ENCODE measurements around the gene ZNF831.

Gene ZNF831

DNA sequence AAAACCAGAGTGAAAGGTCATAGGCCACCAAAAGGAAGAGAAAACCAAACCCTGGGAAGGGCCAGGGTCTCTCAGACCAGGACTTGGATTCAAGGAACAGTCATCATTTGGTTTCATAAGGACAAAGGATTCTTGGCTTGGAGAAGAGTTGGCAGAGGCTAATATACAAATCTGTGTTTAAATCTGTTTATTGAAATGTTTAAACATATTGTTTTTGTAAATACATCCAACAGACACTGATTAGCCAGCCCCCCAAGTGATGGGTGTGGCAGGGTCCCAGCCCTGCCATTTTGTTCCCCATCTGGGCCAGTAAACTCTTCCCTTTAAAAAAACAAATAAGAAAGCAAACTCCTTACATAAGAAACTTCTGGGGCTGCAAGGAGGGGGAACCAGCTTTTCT lies 6.1 kb upstream of the ZNF831 start:
- no peak for DNase-seq (ENCODE audit: low read depth, low spot score)

DNA sequence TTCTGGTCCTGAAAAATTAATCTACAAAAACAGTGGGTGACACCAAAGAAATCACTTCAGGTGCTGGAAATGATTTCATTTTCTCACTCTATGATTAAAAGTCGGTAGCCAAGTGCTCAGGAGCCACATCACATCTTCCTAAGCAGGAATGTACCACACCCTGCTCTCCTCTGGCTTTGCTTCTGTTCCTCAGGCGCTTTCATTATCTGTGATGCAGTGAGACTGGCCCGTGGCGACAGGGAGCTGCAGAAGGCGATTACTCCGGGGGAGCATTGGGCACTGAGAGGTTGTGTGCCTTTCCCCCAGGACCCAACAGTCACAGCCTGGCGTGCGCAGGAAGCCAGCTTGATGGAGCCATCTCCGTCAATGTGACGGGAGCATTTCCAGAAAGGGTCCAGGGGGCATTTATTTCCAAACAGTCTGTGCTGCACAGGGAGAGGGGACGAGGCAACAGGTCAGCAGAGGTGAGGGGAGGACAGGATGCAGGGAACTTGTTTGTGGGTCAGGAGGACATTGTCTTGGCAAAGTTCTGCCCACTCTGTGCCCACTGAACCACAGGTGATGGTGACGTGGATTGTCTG lies 5.6 kb upstream of the ZNF831 start:
- DNase-seq (ENCODE audit: low read depth, low spot score), result no peak

DNA sequence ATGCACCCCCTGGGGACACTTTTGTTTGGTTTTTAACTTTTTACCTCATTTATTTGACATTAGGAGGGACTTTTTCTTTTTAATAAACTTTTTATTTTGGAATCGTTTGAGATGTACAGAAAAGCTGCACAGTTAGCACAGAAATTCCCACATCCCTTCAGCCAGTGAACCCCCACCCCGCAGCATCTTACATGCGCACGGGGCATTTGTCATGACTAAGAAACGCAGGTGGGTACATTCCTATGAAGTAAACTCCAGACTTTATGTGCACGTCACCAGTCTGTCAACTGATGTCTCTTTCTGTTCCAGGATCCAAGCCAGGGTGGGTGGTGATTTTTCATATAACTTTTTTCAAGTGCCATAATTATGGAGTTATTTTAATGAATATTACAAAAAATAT lies 4.9 kb upstream of the ZNF831 start:
- DNase-seq (ENCODE audit: low read depth, low spot score), result no peak

DNA sequence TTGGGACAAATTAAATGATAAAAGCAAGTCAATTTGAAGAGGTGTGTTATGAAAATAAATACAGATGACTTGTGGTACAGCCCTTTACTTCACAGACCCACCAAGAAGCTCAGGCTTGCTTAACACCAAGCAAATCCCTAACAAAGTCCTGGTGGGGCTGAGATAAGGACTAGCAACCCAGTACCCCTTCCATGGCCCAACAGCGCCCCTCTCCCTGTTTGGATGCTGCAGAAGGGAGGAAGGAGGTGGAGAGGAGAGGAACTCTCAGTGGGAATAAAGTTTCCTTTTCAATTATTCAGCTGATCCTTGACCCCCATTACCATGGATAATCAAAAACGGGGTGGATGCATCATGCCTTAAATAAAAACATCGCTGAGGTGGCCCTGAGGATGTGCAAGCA lies 4.5 kb upstream of the ZNF831 start:
- no peak for DNase-seq (ENCODE audit: low read depth, low spot score)

DNA sequence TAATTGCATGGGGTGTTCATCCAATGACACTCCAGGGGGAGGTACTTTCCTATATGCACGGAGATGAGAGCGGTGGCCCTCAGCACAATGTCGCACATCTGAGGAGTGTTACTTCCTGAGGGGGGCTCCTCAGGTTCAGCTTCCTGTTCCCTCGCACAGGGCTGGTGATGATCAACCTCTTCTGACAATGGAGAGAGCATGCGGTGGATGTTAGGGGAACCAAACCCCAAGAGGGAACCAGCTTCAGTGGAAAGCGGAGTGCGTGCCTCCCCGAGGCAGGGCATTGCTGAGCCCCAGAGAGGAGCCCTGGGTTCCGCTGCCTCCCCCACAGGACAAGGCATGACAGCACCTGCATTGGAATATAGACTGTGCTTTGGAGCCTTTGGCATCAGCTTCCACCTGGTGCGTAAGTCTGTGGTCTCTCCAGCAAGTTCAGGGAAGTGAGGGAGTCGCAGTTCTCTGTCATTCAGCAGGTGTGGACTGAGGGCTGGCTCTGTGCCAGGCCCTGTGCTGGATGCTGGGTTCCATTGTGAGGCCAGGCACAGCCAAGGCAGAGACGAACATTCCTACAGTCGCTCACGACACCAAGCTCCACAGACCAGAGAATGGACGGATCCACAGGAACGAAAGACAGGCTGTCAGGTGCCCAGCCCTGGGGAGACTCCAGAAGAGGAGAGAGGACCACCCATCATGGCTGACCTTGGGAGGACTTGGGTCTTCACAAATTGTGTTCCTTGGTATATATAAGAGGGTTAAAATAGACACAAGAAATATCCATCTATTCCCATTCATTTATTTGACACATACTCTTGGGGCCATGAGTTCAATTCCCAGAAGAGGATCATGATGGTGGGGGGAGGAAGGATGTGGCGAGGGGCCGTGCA lies 3.9 kb upstream of the ZNF831 start:
- DNase-seq (ENCODE audit: low read depth, low spot score), result no peak

DNA sequence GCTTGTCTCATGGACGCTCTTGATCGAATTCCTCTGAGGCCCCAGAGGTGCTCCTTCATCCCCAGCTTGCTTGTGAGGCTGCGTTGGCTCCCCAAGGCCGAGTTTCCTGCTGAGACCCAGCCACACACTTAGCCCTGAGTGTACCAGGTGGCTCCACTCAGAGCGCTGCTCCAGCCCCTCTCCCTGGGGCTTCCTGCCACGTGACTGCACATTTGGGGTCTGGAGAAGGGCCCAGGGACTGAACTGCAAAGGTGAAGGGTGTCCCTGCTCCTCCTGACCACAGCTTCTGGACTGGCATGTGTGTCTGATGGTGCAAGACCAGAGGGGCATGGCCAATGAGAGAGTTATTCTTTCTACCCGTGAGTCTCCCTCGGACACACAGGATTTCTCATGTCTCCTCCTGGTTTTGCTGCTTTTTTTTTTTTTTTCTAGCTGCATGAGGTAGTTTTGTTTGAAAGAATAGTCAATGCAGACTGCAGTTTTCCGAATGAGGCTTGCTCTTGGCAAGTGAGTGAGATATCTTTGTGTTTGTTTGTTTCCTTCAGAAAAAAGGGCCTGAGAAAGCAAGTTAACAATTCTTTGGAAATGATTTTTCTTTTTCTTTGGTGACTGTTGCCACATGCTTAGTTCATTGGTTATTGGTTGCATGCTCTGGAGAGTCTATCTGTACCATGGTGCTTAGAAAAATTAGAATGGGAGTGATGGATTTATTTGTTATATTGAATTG lies 3.1 kb upstream of the ZNF831 start:
- no peak for DNase-seq (ENCODE audit: low read depth, low spot score)

DNA sequence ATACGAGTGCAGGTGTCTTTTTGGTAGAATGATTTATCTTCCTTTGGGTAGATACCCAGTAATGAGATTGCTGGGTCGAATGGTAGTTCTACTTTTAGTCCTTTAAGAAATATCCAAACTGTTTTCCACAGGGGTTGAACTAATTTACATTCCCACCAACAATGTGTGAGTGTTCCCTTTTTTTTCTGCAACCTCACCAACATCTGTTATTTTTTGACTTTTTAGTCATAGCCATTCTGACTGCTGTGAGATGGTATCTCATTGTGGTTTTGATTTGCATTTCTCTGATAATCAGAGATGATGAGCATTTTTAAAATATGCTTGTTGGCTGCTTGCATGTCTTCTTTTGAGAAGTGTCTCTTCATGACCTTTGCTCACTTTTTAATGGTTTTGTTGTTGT lies 1.9 kb upstream of the ZNF831 start:
- no peak for DNase-seq (ENCODE audit: low read depth, low spot score)

DNA sequence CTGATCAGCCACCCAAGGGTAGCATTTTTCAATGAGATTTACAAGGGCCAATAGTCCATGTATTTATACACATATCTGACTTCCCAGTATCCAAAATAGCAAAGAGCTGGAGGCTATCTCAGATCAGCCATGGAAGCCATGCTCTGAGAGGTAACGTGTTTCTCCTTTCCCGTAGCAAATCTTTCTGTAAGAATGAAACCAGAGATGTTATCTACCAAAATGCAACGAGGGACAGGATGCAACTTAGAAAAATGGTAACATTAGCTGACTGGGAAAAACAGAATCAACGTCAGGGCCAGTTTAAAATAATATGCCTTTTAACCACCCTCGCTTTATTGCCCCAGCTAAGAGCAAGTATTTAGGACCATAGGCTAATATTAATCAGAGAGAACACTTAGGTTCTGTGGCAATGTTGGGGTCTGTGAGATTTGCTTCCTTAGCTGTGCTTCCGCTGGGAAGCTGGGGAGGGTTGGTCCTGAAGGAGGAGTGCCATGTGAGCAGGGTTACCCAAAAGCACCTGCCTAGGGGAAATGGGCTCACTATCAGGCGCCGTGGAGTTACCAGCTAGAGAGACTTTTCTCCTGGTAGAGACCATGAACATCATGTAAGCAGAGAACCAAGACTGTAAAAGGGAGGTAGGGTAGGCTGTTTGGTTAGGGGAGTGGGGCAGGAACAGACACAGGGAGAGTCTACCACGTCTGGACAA lies 1.2 kb downstream of the ZNF831 start:
- no peak for DNase-seq (ENCODE audit: low read depth, low spot score)

DNA sequence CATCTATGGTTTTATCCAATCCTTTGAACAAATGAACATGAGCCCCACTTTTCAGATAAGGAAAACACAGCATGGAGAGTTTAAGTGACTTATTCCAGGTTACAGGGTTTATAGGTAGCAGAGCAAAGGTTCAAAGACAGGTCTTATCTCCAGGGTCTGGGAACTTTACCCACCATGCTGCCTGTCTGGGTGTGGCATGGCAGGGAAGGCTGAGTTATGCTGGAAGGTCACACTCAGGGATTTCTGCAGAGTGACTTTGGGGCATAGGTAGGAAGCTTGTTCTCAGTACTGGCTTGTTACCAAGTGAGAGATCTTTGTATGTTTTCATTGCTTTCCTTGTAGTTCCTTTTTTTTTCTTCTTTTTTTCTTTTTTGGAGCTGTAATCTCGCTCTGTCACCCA lies 1.8 kb downstream of the ZNF831 start:
- DNase-seq (ENCODE audit: low read depth, low spot score), result no peak

DNA sequence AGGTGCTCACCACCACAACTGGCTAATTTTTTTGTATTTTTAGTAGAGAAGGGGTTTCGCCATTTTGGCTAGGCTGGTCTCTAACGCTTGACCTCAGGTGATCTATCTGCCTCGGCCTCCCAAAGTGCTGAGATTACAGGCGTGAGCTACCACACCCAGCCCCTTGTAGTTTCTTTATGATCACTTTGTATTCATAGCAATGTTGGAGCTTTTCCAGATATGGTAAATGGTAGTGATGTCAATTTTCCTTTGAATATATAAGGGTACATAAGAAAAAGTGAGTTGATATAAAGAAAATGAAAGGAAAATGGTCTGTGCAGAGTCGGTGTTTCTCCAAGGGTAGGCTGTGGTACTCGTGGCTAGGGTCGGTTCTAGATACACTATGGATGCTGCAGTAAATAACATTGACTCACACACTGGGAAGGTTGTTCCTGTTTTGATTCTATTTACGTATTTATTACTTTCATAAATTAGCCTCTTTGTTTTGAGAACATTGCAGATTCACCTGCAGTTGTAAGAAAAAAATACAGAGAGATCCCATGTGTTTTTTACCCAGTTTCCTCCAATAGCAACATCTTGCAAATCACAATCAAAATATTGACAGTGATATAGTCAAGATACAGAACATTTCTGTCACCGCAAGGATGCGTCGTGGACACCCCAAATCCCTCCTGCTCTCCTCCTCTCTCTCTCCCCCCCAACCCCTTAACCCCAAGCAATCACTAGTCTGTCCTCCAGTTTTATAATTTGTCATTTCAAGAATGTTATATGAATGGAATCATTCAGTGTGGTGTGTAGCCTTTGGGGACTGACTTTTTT lies 2.5 kb downstream of the ZNF831 start:
- DNase-seq (ENCODE audit: low read depth, low spot score), result no peak

DNA sequence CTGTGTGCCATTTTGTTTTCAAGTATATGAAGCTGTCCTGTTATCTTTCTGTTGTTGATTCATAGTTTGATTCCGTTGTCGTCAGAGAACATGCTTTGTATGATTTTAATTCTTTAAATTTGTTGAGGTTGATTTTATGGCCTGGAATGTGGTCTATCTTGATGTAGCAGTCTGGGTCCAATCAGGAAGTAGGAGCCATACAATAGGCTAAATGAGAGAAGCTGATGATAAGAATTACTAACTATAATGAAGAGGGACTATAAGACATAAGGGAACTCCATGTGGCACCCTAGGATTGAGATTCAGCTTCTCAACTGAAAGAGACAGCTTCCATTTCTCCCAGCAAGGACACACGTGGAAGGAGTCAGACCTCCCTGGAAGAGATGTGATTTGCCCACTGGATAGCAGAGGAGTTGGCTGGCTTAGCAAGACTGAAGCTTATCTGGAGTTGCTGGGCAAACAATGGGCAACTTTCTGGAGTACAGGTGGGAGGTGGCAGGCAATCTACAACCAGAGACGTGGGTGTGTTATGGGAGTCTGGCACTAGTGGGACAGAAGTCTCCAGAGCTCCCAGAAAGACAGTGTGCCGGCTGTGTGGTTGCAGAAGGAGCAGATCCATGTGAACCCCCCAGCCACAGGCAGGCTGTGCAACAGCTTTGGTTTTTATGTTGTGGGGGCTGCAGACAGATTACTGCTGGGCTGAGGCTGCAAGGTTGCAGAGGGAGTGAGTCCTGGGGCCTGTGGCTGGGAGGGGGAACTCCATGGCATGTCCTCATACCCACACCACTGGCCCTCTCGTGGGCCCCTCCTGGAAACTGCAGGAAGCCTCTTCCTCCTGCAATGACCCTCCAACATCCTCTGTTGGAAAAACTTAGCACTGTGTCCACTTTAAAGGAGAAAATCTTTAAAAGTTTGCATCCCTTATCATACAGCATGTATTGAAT lies 7.1 kb downstream of the ZNF831 start:
- DNase-seq (ENCODE audit: low read depth, low spot score), result no peak

DNA sequence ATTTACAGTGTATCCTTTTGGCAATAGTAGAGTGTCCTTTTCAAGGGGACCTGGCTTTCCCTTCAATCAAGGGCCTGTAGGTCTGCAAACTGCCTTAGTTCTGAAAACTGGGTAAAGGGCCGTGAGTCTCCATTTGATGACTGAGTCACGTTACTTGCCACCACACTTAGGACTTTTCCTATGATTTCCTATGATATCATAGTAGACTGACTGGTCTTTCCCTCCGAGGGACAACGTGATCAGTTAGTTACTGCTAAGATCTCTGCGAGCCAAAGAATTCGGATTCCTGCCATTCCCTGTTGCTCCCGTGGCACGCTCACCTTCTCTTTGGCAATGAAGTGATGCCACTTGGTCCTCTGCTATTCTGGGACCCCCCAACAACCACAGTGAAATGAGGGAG lies 8.4 kb downstream of the ZNF831 start:
- no peak for DNase-seq (ENCODE audit: low read depth, low spot score)

DNA sequence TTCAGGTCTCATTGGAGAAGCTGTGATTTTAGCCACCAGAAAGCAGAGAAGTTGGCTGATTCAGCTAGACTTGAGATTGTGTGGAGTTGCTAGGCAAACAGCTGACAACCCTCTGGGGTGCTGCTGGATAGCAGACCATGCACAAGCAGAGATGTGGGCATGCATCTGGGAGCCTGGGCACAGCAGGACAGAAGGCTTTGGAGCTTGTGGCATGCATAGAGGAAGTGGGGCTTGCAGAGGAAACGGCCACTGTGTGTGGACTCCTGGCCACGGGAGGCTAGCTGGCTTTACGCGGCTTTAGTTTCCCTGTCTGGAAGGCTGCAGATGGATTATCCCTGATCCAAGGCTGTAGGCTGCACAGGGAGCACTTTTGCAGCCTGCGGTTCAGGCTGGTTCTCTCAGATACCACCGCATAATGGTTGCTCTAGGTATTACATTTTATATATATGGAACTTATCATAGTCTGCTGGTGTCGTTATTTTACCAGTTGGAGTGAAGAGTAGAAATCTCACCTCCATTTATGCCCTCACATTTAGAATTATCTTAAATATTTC lies 10.4 kb downstream of the ZNF831 start:
- DNase-seq (ENCODE audit: low read depth, low spot score), result no peak

DNA sequence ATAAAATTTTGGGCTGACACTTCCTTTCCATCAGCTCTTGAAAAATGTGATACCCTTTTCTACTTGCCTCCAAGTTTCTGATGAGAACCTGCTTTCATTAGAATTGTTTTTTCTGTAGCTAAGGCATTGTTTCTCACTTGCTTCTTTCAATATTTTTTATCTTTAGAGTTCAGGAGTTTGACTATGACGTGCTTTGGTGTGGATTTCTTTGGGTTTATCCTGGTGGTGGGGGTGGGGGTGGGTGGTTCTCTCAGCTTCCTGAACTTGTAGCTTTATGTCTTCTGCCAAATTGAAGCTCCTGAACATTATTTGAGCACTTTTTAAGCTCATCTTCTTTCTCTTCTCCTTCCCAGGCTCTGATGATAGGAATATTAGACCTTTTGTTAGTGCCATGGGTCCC lies 11.4 kb downstream of the ZNF831 start:
- no peak for DNase-seq (ENCODE audit: low read depth, low spot score)

DNA sequence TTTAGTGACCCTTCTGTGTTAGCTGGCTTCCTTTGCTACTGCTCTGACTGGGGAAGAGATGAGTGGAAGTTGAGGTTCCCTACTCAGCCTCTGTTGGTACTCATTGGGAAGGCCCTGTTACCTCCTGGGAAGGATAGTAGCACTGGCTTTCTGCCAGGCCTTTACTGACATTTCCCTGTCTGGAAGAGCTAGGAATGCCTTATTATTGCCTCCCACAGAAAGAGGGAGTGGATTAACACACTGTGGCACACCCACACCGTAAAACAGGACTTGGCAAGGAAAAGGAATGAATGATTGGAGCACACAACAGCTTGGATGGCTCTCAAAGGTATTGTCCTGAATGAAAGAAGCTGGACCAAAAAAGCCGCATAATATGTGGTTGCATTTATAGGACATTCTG lies 12.2 kb downstream of the ZNF831 start:
- DNase-seq (ENCODE audit: low read depth, low spot score), result no peak

DNA sequence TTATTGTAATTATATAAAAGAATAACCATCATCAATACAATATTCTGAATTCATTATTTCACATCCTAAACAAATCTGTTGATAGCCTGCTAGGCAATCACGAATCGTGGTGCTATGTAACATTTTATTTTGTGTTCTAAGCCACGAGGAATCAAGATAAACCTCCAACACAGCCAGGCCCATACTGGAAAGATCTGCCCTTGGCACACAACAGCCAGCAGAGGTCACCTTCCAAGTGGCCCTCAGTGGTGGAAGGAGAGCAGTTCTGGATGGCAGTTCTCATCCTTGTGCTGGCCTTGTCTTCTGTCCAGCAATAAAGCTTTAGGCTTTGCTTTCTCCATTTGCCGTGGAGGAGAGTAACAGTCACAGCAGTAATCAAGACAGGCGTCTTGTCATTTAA lies 13.2 kb downstream of the ZNF831 start:
- no peak for DNase-seq (ENCODE audit: low read depth, low spot score)

DNA sequence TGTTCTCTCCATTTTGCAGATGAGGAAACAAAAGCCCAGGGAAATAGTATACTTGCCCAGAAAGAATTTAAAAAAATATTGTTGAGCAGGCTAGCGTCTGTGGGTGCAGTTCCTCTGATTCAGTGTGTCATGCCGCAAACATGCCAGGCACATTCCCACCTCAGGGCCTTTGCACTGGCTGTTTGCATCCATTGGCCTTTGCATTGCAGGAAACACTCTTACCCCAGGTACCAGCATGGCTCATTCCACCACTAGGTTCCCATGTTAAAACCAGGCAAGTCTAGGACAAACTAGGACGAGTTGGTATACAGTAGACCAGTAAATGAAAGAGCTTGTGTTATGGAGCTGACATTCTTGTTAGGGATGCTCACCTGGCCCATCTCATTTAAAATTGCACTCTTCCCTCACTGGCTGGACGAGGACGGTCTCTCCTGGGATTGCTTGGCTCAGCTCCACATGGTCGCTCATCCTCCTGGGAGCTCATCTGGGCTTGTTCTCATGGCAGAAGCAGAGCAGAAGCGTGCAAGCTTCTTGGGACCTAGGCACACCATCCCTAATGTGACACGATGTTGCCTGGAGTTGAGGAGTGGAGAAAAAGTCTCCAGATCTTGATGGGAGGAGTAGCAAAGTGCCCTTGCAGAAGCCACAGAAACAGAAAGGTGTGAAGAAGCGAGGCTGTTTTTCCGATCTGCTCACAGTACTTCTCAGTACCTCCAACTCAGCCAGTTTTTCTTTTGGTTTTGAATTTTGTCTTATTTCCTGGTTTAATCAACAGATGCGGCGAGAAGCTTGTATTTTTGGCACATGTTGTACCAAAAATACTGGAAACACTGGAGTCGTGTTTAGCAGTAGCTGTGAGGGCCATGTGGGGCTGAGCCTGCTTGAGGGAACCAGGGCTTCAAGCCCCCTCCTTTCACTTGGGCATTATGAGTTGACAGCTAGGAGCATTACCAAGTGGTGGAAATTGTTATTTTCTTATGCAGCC lies 13.9 kb downstream of the ZNF831 start:
- no peak for DNase-seq (ENCODE audit: low read depth, low spot score)

DNA sequence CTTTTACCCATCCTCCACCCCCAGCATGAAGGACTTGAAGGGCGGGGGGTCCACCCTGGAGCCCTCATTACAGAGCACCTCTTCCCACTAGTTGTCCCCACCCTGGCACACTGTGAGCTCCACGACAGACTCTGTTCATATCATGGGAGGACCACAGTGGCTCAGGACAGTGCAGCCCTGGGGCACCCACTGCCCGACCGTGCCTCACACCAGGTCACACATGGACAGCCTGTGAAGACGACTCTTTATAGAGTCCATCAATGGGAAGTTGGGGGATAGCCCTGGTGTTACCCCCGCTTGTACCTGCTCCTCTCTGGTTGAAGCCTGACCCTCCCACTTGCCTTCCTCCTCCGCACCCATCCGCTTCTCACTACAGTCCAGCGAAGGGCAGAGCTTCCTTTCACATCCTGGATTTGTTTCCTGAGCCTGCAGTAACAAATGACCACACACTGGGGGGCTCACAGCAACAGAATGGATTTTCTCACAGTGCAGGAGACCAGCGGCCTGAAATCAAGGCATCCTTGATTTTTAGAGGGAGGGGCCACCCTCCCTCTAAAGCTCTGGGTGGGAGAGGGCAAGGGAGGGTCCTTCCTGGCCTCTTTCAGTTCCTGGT lies 15.5 kb downstream of the ZNF831 start:
- no peak for DNase-seq (ENCODE audit: low read depth, low spot score)

All from iPS DF 19.7 (cell line).